HL-60/S4 (cell line): ENCODE results near the gene ACKR4.

Experiments
- in situ Hi-C: fragments of 300-500 bp; cut with MboI; formaldehyde crosslinking; loops from 2 replicates; pipeline ENCODE4 v1.14.3; 2022; ENCODE audit warnings: low sequenced_read_pairs

The ACKR4 gene

DNA sequence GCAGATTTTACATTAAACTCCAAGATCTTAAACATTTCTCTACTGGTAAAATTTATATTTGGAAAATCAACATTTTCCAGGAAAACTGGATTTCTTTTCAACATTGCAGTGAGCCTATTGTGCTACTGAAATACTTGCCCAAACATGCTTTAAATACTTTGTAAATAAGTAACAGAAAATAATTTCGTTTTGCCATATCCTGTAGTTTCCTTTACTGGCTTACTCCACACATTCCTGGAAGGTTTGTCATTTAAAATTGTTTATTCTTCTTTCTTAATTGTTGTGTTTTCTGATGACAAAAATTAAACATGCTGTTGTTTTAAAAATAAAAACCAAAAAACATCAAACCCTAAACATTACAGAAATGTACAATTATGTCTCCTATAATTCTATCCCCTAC is 40.5 kb downstream of the ACKR4 start:
- in situ Hi-C loops = loop anchor here (25.0 kb wide), 1 partner anchor 375 kb away; no protein-coding TSS in a partner anchor

DNA sequence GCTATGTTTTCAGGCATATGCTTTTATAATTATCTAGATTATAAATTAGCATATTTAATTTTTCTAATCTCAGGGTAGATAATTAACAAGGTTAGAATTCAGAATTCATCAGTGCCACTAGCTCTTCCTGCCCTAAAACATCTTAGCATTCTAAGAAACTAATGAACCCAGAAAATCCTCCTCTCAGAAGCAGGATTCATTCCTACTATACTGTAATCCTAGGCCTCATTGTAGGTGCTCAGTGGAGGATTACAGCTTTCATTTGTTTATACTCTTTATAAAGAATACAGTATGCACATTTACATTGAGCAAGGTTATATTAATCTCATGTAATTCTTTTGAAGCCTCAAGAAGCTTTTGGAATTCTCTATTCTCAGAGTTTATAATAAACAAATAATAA is 41.6 kb downstream of the ACKR4 start:
- in situ Hi-C loops = loop anchor here (25.0 kb wide), 1 partner anchor 376 kb away; no protein-coding TSS in a partner anchor

DNA sequence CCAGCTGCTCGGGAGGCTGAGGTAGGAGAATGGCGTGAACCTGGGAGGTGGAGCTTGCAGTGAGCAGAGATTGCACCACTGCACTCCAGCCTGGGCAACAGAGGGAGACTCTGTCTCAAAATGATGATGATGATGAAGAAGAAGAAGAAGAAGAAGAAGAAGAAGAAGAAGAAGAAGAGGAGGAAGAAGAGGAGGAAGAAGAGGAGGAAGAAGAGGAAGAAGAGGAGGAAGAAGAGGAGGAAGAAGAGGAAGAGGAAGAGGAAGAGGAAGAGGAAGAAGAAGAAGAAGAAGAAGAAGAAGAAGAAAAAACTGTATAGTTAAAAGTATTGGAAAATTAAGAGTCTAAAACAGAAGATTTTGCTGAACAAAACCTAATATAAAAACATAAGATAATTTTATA is 44.4 kb downstream of the ACKR4 start:
- in situ Hi-C loops = loop anchor here (25.0 kb wide), 1 partner anchor 379 kb away; no protein-coding TSS in a partner anchor

DNA sequence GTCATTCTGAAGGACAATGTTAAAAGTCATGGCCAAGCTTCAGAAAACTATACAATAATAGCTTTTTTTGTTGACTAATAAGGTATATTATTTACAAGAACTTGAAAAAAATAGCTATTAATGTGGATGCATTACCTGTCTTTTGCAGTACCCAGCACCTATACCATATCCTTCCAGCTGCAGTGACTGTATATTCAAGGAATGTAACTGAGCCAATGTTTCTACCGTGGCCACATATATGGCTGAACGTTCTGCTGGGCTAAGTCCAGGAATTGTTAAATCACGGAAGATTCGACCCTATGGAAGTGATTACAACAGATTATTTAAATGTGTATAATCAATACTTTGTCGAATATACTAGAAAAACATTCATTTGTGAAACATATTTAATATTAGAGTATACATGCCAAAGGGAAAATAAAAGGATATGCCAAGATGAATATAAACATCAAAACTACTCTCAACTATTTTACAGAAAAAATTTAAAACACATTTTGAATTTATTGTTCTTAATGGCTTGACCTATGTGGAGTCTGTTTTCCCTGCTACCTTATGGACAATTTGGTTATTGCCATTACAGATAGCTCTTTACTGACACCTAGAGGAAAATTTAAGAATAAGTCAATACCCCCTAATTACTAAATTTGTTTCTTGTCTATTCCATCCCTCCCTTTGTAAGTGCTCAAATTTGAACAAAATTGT is 44.9 kb downstream of the ACKR4 start:
- in situ Hi-C loops = loop anchor here (25.0 kb wide), 1 partner anchor 380 kb away; no protein-coding TSS in a partner anchor

DNA sequence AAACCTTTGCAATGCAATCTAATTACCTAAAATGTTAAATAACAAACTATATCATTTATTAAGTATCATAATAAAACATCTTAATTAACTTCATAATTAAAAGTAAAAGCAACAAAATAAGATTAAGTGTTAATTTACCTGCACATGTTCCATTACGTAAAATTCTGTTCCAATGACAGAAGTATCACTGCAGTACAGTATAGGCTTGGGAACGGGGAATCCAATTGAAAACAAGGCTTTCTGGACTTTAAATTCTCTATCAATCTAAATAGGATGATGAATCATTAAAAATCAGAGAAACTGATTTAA is 45.4 kb downstream of the ACKR4 start:
- in situ Hi-C loops = loop anchor here (25.0 kb wide), 1 partner anchor 380 kb away; no protein-coding TSS in a partner anchor

DNA sequence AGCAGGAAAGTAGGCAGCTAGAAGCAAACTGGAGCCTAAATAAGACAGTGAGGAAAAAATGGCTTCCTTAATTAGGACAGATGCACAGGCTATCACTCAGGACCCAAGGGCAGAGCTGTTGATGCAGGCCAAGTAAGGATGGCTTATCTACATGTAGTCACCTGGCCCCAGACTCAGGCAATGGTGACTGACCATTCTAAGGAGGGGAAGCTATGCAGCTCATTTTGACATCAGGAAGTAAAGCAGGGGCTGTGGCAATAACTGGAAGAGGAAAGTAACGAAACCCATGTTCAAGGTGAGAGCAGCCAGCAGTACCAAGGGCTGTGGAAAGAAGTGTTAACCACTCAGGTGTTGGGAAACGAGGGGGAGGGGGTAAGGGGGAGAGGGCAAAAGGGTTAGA is 46.3 kb downstream of the ACKR4 start:
- in situ Hi-C loops = loop anchor here (25.0 kb wide), 1 partner anchor 381 kb away; no protein-coding TSS in a partner anchor

DNA sequence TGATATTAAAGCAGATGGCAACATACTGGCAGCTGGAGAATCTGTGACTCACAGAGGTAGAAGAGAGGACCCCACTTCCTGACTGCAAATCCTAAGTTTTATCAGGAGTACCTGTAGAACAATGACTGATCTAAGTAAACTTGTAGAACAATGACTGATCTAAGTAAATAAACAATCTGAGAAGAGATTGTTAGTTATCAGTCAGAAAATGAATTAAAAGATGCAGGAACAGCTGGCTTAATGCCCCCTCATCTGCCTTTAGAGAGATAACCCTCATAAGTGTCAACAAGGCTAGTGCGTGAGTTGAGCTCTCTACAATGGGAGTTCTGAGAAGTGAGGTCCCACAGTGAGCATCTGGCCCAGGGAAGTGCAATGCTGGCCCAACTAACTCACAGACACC is 48.0 kb downstream of the ACKR4 start:
- in situ Hi-C loops = loop anchor here (25.0 kb wide), 1 partner anchor 383 kb away; no protein-coding TSS in a partner anchor

DNA sequence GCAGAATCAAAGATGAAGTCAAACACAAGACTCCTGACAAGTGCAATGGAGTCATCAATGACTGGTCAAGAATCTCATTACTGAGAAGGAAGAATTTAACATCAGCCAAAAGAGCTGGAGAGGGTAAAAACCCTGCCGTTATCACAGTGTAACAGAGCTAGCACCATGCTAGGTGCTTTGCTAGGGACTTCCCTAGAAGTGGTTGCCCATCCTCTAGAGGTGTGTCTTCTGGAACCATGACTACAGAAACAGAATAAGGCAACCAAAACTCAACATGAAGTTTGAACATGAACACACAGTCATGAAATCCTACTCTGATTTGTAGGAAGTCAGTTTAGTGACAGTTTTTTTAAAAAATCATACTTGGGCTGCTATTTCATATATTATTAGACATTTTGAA is 53.1 kb downstream of the ACKR4 start:
- in situ Hi-C loops = loop anchor here (10.0 kb wide), 1 partner anchor 105 kb away; no protein-coding TSS in a partner anchor
